ENCODE measurements around the gene NPTX1. TPM values are rescaled to one million over a fixed set of nuclear protein-coding genes. Genes with fewer than 3 reads are reported as not detected.

The NPTX1 gene
- total and polyA plus RNA-seq, 2 experiments from 2014 or later = 3.4 to 20.5 TPM

DNA sequence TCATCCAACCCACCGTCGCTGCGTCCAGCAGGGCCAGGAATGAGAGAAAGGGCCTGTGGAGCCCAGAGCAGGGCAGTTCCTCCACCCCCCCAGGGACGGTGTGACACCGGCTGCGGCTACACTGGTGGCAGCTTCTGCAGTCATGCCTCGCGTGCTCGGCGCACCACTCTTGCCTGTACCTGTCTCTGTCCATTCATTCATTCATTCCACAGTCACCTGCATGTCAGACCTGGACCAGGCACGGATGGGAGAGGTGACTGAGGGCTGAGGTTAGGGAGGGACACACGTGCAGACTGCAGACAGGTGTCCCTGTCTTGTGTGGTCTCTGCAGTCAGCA lies 34.1 kb downstream of the NPTX1 start (continued):
- TF ChIP-seq, protein P1, sequence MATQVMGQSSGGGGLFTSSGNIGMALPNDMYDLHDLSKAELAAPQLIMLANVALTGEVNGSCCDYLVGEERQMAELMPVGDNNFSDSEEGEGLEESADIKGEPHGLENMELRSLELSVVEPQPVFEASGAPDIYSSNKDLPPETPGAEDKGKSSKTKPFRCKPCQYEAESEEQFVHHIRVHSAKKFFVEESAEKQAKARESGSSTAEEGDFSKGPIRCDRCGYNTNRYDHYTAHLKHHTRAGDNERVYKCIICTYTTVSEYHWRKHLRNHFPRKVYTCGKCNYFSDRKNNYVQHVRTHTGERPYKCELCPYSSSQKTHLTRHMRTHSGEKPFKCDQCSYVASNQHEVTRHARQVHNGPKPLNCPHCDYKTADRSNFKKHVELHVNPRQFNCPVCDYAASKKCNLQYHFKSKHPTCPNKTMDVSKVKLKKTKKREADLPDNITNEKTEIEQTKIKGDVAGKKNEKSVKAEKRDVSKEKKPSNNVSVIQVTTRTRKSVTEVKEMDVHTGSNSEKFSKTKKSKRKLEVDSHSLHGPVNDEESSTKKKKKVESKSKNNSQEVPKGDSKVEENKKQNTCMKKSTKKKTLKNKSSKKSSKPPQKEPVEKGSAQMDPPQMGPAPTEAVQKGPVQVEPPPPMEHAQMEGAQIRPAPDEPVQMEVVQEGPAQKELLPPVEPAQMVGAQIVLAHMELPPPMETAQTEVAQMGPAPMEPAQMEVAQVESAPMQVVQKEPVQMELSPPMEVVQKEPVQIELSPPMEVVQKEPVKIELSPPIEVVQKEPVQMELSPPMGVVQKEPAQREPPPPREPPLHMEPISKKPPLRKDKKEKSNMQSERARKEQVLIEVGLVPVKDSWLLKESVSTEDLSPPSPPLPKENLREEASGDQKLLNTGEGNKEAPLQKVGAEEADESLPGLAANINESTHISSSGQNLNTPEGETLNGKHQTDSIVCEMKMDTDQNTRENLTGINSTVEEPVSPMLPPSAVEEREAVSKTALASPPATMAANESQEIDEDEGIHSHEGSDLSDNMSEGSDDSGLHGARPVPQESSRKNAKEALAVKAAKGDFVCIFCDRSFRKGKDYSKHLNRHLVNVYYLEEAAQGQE (IDR thresholded peaks at IDR 0.05; ENCODE audit: unreplicated experiment) = no peak
- TF ChIP-seq EZH2 (IDR thresholded peaks at IDR 0.05; ENCODE audit: low read depth, unreplicated experiment) (no peak), CREB1 (CRISPR knock-in tag; IDR thresholded peaks at IDR 0.05; ENCODE audit: low read depth) (no peak), STAT1 (IDR thresholded peaks at IDR 0.05; ENCODE audit: unreplicated experiment) (no peak), ZNF331 (CRISPR knock-in tag; IDR thresholded peaks at IDR 0.05; ENCODE audit: low read depth) (no peak), NANOG (IDR thresholded peaks at IDR 0.05; ENCODE audit: borderline replicate concordance) (no peak), ZNF114 (CRISPR knock-in tag; IDR thresholded peaks at IDR 0.05) (no peak)
- TF ChIP-seq, protein P2, sequence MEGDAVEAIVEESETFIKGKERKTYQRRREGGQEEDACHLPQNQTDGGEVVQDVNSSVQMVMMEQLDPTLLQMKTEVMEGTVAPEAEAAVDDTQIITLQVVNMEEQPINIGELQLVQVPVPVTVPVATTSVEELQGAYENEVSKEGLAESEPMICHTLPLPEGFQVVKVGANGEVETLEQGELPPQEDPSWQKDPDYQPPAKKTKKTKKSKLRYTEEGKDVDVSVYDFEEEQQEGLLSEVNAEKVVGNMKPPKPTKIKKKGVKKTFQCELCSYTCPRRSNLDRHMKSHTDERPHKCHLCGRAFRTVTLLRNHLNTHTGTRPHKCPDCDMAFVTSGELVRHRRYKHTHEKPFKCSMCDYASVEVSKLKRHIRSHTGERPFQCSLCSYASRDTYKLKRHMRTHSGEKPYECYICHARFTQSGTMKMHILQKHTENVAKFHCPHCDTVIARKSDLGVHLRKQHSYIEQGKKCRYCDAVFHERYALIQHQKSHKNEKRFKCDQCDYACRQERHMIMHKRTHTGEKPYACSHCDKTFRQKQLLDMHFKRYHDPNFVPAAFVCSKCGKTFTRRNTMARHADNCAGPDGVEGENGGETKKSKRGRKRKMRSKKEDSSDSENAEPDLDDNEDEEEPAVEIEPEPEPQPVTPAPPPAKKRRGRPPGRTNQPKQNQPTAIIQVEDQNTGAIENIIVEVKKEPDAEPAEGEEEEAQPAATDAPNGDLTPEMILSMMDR (conservative IDR thresholded peaks at IDR 0.05; ENCODE audit: low read depth in 2 of 2) = no peak

DNA sequence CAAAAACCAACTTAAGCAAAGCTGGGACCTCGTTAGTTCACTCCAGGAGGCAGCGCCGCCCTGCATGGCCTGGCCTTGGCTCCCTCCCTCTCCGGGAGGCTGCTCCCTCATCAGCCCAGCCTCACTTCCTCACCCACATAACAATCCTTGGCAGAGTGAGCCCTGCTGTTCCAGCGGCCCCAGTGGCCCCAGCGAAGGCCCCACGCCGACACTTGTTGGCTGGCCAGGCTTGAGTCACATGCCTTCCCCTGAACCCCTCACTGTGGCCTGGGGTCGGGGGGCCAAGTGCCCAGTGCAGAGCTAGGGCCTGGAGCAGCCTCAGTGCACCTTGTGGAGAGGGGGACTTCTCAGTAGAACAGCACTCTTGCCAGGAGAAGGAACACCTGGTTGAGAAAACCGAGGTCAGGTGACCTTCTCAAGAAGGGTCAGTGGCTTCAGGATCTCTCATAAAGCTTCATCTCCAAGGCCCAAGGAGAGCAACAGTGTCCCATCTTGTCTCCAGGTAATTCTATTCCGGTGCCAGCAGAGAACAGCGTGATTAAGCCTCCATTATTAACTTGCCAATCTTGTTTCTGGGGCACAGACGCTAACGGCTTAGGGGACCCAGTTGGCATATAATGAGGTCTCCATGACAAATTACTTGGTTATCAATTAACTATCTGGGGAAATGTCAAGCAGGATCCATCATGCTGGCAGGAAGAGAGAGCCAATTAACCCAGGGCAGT lies 34.6 kb downstream of the NPTX1 start:
- Mint-ChIP-seq H3K9me3 (no peaks in the 10 kb centered on the region), H3K36me3 (ENCODE audit: low read depth) (no peaks in the 10 kb centered on the region), H3K27ac (no peak overlapping the region), H3K27me3 (ENCODE audit: insufficient read depth, low read depth, poor library complexity) (peaks cover 11% of the 10 kb centered on the region), H3K4me1 (peaks cover 4% of the 10 kb centered on the region; the same call in 1 of the 3 replicates), H3K4me3 (no peak overlapping the region)
- ATAC-seq = no peak
- Histone ChIP-seq H3K4me2 (no peak overlapping the region), H4K20me1 (replicated peaks; ENCODE audit: insufficient read depth) (no peaks in the 10 kb centered on the region; the same call in none of the 2 replicates), H3F3A (replicated peaks; ENCODE audit: low read depth) (0 out of 2 replicates have a peak, but pooled peaks cover 3% of the 10 kb centered on the region), H3K36me3 (ENCODE audit: insufficient read depth) (no peaks in the 10 kb centered on the region), H3K9me2 (ENCODE audit: insufficient read depth) (no peaks in the 10 kb centered on the region), H2AFZ (no peak overlapping the region), H3K4me3 (no peak overlapping the region), H3K79me2 (replicated peaks; ENCODE audit: insufficient read depth) (no peaks in the 10 kb centered on the region), H3K4me1 (ENCODE audit: insufficient read depth) (no peaks in the 10 kb centered on the region; the same call in 1 of the 2 replicates), H3K27me3 (ENCODE audit: insufficient read depth) (no peaks in the 10 kb centered on the region), H3K27ac (ENCODE audit: low read depth) (no peak overlapping the region)
- DNase-seq (ENCODE audit: low spot score) = no peak
- no peak for TF ChIP-seq ZNF114 (CRISPR knock-in tag; IDR thresholded peaks at IDR 0.05)
- TF ChIP-seq JUNB (IDR thresholded peaks at IDR 0.05; ENCODE audit: unreplicated experiment) = no peak
- no peak for TF ChIP-seq POLR2AphosphoS5 (IDR thresholded peaks at IDR 0.05; ENCODE audit: low read depth)
- TF ChIP-seq, protein P3, sequence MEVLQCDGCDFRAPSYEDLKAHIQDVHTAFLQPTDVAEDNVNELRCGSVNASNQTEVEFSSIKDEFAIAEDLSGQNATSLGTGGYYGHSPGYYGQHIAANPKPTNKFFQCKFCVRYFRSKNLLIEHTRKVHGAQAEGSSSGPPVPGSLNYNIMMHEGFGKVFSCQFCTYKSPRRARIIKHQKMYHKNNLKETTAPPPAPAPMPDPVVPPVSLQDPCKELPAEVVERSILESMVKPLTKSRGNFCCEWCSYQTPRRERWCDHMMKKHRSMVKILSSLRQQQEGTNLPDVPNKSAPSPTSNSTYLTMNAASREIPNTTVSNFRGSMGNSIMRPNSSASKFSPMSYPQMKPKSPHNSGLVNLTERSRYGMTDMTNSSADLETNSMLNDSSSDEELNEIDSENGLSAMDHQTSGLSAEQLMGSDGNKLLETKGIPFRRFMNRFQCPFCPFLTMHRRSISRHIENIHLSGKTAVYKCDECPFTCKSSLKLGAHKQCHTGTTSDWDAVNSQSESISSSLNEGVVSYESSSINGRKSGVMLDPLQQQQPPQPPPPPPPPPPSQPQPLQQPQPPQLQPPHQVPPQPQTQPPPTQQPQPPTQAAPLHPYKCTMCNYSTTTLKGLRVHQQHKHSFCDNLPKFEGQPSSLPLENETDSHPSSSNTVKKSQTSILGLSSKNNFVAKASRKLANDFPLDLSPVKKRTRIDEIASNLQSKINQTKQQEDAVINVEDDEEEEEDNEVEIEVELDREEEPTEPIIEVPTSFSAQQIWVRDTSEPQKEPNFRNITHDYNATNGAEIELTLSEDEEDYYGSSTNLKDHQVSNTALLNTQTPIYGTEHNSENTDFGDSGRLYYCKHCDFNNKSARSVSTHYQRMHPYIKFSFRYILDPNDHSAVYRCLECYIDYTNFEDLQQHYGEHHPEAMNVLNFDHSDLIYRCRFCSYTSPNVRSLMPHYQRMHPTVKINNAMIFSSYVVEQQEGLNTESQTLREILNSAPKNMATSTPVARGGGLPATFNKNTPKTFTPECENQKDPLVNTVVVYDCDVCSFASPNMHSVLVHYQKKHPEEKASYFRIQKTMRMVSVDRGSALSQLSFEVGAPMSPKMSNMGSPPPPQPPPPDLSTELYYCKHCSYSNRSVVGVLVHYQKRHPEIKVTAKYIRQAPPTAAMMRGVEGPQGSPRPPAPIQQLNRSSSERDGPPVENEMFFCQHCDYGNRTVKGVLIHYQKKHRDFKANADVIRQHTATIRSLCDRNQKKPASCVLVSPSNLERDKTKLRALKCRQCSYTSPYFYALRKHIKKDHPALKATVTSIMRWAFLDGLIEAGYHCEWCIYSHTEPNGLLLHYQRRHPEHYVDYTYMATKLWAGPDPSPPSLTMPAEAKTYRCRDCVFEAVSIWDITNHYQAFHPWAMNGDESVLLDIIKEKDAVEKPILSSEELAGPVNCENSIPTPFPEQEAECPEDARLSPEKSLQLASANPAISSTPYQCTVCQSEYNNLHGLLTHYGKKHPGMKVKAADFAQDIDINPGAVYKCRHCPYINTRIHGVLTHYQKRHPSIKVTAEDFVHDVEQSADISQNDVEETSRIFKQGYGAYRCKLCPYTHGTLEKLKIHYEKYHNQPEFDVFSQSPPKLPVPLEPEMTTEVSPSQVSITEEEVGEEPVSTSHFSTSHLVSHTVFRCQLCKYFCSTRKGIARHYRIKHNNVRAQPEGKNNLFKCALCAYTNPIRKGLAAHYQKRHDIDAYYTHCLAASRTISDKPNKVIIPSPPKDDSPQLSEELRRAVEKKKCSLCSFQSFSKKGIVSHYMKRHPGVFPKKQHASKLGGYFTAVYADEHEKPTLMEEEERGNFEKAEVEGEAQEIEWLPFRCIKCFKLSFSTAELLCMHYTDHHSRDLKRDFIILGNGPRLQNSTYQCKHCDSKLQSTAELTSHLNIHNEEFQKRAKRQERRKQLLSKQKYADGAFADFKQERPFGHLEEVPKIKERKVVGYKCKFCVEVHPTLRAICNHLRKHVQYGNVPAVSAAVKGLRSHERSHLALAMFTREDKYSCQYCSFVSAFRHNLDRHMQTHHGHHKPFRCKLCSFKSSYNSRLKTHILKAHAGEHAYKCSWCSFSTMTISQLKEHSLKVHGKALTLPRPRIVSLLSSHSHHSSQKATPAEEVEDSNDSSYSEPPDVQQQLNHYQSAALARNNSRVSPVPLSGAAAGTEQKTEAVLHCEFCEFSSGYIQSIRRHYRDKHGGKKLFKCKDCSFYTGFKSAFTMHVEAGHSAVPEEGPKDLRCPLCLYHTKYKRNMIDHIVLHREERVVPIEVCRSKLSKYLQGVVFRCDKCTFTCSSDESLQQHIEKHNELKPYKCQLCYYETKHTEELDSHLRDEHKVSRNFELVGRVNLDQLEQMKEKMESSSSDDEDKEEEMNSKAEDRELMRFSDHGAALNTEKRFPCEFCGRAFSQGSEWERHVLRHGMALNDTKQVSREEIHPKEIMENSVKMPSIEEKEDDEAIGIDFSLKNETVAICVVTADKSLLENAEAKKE (CRISPR knock-in tag; IDR thresholded peaks at IDR 0.05) = no peak
- TF ChIP-seq STAT1 (IDR thresholded peaks at IDR 0.05; ENCODE audit: unreplicated experiment) = no peak
- no peak for TF ChIP-seq ZNF331 (CRISPR knock-in tag; IDR thresholded peaks at IDR 0.05; ENCODE audit: low read depth)
